HepG2 (cell line): ENCODE data around the gene FOXA3. TPM values are rescaled to one million over a fixed set of nuclear protein-coding genes. Genes with fewer than 3 reads are reported as not detected.
A peak's percentile ranks its signal among the peaks of the same experiment; 100 is the strongest.

Experiments used
- AHR ChIP-seq: IDR thresholded peaks from 2 replicates; pipeline ENCODE4 v1.6.1; 2018; ENCODE audit warnings: missing genetic modification reagents, missing compliant biosample characterization
- ATF3 ChIP-seq: sonication (generic); formaldehyde crosslinking; IDR thresholded peaks from 2 replicates; pipeline ENCODE4 v1.4.0; 2020; ENCODE audit warnings: missing genetic modification reagents
- MAX ChIP-seq: IDR thresholded peaks from 2 replicates; pipeline ENCODE4 v1.6.1; 2012; ENCODE audit warnings: inconsistent platforms
- MYC ChIP-seq: sonication (generic); formaldehyde crosslinking; IDR thresholded peaks from 2 replicates; pipeline ENCODE4 v1.9.0; 2021; ENCODE audit warnings: missing genetic modification reagents, borderline replicate concordance
- ZKSCAN8 ChIP-seq: IDR thresholded peaks from 2 replicates; pipeline ENCODE4 v1.6.1; 2016; ENCODE audit warnings: borderline replicate concordance, missing genetic modification reagents, missing compliant biosample characterization
- ZNF18 ChIP-seq: sonication (generic); formaldehyde crosslinking; IDR thresholded peaks from 2 replicates; pipeline ENCODE4 v1.8.0; 2022; ENCODE audit warnings: mild to moderate bottlenecking, missing genetic modification reagents; ENCODE audit not compliant: insufficient replicate concordance
- ZNF274 ChIP-seq: sonication (generic); formaldehyde crosslinking; IDR thresholded peaks from 2 replicates; pipeline ENCODE4 v1.5.1; 2020; ENCODE audit warnings: mild to moderate bottlenecking, missing genetic modification reagents
- ZNF678 ChIP-seq: sonication (generic); formaldehyde crosslinking; IDR thresholded peaks from 2 replicates; pipeline ENCODE4 v1.4.0; 2020; ENCODE audit warnings: mild to moderate bottlenecking, missing genetic modification reagents
- ZNF770 ChIP-seq: sonication (generic); formaldehyde crosslinking; IDR thresholded peaks from 2 replicates; pipeline ENCODE4 v1.5.0; 2020; ENCODE audit warnings: mild to moderate bottlenecking, missing genetic modification reagents
- polyA plus RNA-seq, 8 experiments: library from polyadenylated mRNA; depleted of rRNA in 3 of 8; stranded (reverse) in 7 of 8; unstranded in 1 of 8; fragments of >200 nt; fragmentation: Illumina TruSeq in 4 of 8; extraction: Trizol in 4 of 8; gene quantifications; 2 replicates each; pipeline versions ENCODE4 v1.2.1 to v1.2.3, GENCODE V29; 2011 to 2016; ENCODE audit warnings: low read depth in 4 of 8, missing spikeins in 1 of 8, mixed read lengths in 1 of 8; ENCODE audit not compliant: insufficient read depth in 1 of 8
- total RNA-seq, 5 experiments: library from RNA; depleted of rRNA; stranded (reverse); fragments of >200 nt; fragmentation: Illumina TruSeq; extraction: Trizol; gene quantifications; 2 replicates each; pipeline ENCODE4 v1.2.3, GENCODE V29; 2016; ENCODE audit warnings: low read depth in 1 of 5

FOXA3 gene
- total and polyA plus RNA-seq, 2 of the 13 experiments (the other 11 are each of a cell fraction or from before 2014, with no cell fraction given) = 29.8 to 47.6 TPM

GRCh38 chr19:45876411-45877197 lies 12.5 kb downstream of the FOXA3 start (continued):
- TF ChIP-seq ZNF770 (CRISPR knock-in tag) = peak; percentile 81
- TF ChIP-seq ZNF18 (CRISPR knock-in tag) = peak; percentile 82
- TF ChIP-seq AHR (CRISPR knock-in tag) = 0 out of 2 replicates have a peak, but pooled peaks have one; percentile 14
- TF ChIP-seq ATF3 (CRISPR knock-in tag) = no peak; the same call in 1 of the 2 replicates
- peak; percentile 79; the same call in 1 of the 2 replicates for TF ChIP-seq ZNF274 (CRISPR knock-in tag)
- TF ChIP-seq MAX = peak; percentile 69
- TF ChIP-seq MYC (CRISPR knock-in tag) = peak; percentile 48; the same call in 1 of the 2 replicates
- 0 out of 2 replicates have a peak, but pooled peaks have one; percentile 32 for TF ChIP-seq ZKSCAN8 (CRISPR knock-in tag)
- TF ChIP-seq ZNF678 (CRISPR knock-in tag) = 0 out of 2 replicates have a peak, but pooled peaks have one; percentile 63
